GM19463 (cell line): Measurements from ENCODE around the gene TNIP2.

Experiments
- ATAC-seq: cut with Tn5 transposase; IDR thresholded peaks from one replicate; pipeline ENCODE4 v1.9.1; 2021; ENCODE audit warnings: mild to moderate bottlenecking, moderate library complexity; ENCODE audit not compliant: unreplicated experiment

The TNIP2 gene

GRCh38 chr4:2755821-2756690 is at the start of gene TNIP2:
TSS of gene TNIP2 (minus strand) at chr4:2756336. CDS start at chr4:2756289, 47 bp downstream.
- peak; percentile 79 for ATAC-seq

- no peak for ATAC-seq
Measured at GRCh38 chr4:2804973-2805501, 48.9 kb upstream of the TNIP2 start.

- no peak for ATAC-seq
Measured at GRCh38 chr4:2804449-2804972, 48.4 kb upstream of the TNIP2 start.

- ATAC-seq, result no peak
Measured at GRCh38 chr4:2803624-2804448, 47.7 kb upstream of the TNIP2 start.

GRCh38 chr4:2802618-2803531 is 46.7 kb upstream of the TNIP2 start:
- ATAC-seq, result no peak

GRCh38 chr4:2800691-2801596 is 44.8 kb upstream of the TNIP2 start:
- peak; percentile 44 for ATAC-seq

- no peak for ATAC-seq
Measured at GRCh38 chr4:2799971-2800690, 44.0 kb upstream of the TNIP2 start.

GRCh38 chr4:2799224-2799911 is 43.2 kb upstream of the TNIP2 start:
- ATAC-seq, result no peak

GRCh38 chr4:2798399-2799223 is 42.5 kb upstream of the TNIP2 start:
- ATAC-seq, result peak; percentile 56

GRCh38 chr4:2797545-2798305 is 41.6 kb upstream of the TNIP2 start:
- ATAC-seq, result no peak

GRCh38 chr4:2796849-2797544 is 40.9 kb upstream of the TNIP2 start:
- no peak for ATAC-seq

GRCh38 chr4:2795893-2796848 is 40.0 kb upstream of the TNIP2 start:
- no peak for ATAC-seq

- ATAC-seq, result no peak
Measured at GRCh38 chr4:2795300-2795892, 39.3 kb upstream of the TNIP2 start.
